Measurements from ENCODE around the gene OGFR.

The OGFR gene, protein sequence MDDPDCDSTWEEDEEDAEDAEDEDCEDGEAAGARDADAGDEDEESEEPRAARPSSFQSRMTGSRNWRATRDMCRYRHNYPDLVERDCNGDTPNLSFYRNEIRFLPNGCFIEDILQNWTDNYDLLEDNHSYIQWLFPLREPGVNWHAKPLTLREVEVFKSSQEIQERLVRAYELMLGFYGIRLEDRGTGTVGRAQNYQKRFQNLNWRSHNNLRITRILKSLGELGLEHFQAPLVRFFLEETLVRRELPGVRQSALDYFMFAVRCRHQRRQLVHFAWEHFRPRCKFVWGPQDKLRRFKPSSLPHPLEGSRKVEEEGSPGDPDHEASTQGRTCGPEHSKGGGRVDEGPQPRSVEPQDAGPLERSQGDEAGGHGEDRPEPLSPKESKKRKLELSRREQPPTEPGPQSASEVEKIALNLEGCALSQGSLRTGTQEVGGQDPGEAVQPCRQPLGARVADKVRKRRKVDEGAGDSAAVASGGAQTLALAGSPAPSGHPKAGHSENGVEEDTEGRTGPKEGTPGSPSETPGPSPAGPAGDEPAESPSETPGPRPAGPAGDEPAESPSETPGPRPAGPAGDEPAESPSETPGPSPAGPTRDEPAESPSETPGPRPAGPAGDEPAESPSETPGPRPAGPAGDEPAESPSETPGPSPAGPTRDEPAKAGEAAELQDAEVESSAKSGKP

DNA sequence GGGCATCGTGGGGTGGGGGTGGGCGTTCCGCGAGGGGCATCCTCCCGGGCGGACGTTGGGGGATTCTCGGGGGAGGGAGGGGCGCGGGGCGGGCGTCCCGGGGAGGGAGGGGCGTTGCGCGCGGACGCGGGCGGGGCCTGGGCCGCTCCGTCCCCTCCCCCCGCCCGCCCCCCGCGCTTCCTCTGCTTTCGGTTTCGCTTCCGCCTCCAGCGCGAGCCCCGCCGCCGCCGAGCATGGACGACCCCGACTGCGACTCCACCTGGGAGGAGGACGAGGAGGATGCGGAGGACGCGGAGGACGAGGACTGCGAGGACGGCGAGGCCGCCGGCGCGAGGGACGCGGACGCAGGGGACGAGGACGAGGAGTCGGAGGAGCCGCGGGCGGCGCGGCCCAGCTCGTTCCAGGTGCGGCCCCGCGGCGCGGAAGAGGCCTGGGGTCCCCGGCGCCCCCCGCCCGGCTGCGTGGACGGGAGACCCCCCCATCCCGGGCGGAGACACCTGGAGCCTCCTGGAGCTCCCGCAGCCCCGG is at the start of gene OGFR:
Gene OGFR (plus strand): TSS at position 209 of the 528 bp plus-strand sequence. CDS start 25 bp downstream, at position 234.
- H3K27ac ChIP-seq = peak within 1 kb of the TSS; percentile 84 to 98 (median 93)

DNA sequence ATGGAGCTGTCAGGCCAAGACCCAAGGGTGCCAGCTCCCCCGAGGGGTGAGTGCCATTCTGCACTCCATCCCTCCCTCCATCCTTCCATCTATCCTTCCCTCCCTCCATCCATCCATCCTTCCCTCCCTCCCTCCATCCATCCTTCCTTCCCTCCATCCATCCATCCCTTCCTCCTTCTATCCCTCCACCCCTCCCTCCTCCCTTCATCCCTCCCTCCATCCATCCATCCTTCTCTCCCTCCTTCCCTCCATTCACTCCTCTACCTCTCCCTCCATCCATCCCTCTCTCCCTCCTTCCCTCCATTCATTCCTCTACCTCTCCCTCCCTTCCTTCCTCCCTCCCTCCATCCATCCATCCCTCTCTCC is 49.7 kb upstream of the OGFR start:
- Histone ChIP-seq H3K27ac (no peak overlapping the region), H3K4me3 (no peak overlapping the region)

More for the DNA sequence above, at the start of gene OGFR:
- H3K4me3 ChIP-seq = peak within 1 kb of the TSS; percentile 74 to 99 (median 86)

DNA sequence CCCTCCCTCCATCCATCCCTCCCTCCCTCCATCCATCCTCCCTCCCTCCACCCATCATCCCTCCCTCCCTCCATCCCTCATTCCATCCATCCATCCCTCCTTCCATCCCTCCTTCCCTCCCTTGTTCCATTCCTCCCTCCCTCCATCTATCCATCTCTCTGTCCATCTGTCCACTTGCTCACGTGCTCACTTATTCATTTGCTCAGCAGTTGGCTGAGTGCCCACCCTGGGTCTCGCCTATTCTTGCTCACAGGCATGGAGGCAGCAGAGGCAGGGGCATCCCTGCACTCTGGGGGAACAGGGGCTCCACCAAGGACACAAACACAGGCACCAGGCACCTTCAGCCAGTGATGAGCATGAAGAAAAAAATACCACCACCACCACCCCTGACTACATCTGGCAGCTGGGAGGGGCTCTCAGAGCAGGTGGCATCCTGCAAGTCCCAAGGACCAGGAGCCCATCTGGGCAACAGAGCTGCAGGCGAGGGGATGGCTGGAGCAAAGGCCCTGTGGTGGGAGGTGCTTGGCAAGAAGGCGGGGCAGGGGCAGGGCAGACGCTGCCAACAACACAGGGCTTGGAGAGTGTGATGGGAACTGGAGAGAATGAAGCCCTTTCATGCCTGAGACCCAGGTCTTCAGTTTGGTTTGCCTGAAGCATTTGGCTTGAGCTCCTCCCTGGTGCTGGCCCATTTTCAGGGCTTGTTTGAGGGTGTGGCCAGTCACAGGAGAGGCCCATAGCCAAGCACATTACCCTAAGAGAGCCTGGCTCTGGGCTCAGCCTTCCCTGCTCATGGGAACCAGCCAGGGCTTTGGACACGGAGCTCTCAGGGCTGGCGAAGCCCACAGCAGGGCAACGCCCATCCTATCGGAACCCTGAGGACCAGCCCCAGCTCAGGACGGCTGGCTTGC is 48.6 kb upstream of the OGFR start:
- H3K4me3 ChIP-seq = no peak overlapping the region
- H3K27ac ChIP-seq = no peak overlapping the region

DNA sequence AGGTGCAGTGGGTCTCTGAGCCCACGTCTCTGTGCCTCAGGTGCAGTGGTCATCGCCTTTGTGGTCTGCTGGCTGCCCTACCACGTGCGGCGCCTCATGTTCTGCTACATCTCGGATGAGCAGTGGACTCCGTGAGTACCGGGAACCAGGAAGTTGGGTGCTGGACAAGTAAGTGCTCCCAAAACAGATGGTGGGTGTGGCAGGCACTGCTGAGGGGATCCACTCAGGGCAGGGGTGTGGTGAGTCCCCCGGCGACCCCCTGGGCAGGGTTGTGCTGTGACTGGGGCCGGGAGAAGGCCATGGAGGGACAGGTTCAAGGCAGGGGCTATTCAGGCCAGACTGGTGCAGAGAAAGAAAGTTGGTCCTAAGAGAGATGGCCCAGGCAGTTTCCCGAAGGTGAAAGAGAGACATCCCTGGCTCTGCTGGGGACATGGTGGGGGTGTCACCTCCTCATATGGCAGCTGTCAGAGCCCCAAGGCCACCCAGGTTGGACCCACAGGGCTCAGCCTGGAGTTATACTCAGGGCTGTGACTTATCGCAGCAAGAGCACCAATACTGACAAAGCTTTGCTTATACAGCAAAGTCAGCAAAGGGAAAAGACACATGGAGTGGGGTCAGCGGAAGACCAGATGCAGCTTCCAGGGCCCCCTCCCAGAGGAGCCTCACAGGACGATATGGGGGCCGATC is 46.3 kb upstream of the OGFR start:
- H3K4me3 ChIP-seq = no peak overlapping the region
- no peak overlapping the region for H3K27ac ChIP-seq

- Histone ChIP-seq H3K27ac (no peak overlapping the region), H3K4me3 (no peak overlapping the region)
These were observed 44.6 kb upstream of the OGFR start for GRCh38 chr20:62759981-62760431.

DNA sequence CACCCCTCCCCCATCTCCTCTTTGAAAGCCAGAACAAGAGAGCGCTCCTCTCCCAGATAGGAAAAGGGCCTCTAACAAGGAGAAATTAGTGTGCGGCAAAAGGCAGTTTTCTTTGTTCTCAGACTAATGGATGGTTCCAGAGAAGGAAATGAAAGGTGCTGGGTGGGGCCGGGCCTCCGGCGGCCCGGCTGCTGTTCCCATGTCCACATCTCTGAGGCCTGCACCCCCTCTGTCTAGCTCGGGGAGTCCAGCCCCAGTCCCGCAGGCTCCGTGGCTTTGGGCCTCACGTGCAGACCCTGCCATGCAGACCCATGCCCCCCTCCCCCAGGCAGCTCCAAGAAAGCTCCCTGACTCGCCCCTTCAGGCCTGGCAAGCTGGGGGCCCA is 44.2 kb upstream of the OGFR start:
- Histone ChIP-seq H3K4me3 (no peak overlapping the region), H3K27ac (no peak overlapping the region)

DNA sequence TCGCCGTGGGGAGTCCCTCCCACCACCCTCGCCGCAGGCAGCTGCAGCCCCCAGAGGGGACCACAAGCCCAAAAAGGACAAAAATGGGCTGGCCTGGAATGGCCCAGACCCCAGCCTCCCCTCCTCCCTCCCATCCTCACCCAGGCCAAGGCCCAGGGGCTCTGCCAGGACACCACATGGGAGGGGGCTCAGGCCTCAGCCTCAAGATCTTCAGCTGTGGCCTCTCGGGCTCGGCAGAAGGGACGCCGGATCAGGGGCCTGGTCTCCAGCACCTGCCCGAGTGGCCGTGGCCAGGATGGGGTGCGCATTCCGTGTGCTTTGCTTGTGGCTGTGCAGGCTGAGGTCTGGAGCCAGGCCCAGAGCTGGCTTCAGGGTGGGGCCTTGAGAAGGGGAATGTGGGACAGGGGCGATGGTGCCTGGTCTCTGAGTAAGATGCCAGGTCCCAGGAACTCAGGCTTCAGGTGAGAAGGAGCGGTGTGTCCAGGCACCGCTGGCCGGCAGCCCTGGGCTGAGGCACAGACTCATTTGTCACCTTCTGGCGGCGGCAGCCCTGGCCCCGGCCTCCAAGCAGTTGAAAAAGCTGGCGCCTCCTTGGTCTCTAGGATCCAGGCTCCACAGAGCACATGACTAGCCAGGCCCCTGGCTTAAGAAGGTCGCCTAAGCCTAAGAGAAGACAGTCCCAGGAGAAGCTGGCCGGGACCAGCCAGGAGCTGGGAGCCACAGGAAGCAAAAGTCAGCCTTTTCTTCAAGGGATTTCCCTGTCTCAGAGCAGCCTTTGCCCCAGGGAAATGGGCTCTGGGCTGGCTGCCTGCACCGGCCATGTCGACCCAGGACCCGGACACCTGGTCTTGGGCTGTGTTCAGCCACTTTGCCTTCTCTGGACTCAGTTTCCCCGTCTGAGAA is 43.5 kb upstream of the OGFR start:
- no peak overlapping the region for H3K4me3 ChIP-seq
- no peak overlapping the region for H3K27ac ChIP-seq

DNA sequence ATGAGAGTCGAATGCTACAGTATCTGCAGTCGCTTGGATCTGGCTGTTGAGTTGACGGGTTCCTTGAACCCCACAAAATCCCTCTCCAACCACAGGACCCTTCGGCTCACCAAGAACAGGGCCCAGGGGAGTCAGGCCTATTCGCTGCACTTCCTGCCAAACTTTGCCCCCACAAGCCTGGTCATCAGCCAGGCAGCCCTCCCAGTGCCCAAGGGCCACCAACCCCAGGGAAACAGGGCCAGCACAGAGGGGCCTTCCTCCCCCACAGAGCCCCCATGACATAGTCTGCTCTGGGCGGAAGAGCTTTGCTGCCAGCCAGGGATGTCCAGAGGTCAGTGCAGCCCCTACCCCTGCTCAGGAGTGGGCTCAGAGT is 42.9 kb upstream of the OGFR start:
- Histone ChIP-seq H3K4me3 (no peak overlapping the region), H3K27ac (no peak overlapping the region)

- no peak overlapping the region for H3K4me3 ChIP-seq
- H3K27ac ChIP-seq = no peak overlapping the region
These were observed 42.3 kb upstream of the OGFR start for GRCh38 chr20:62762376-62762775.

DNA sequence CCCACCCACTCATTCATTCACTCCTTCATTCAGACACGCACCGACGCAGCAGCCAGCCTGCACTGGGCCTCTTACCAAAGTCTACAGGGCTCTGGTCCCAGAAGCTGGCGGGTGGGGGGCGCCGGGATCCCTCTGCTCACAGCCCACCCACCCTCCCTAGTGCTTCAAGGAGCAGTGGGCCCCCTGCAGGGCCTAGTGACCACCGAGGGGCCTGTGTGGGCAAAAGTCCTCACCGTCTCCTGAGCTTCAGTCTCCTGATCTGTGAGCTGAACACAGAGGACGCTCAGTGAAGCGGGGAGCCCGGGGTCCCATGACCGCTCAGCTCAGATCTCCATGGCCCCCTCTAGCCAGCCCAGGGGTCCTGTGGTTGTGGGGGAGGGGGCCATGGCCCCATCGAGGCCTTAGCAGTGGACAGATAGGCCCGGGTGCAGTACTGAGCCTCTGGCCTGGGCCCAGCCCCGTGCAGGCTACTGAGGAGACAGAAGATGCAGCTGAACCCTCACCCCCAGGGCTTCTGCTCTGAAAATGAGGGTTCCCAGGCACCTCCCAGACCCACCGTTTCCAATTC is 41.8 kb upstream of the OGFR start:
- Histone ChIP-seq H3K27ac (no peak overlapping the region), H3K4me3 (no peak overlapping the region)

- Histone ChIP-seq H3K4me3 (no peak overlapping the region), H3K27ac (no peak overlapping the region)
These were observed 41.2 kb upstream of the OGFR start for GRCh38 chr20:62763404-62763803.

GRCh38 chr20:62764156-62764935 is 40.3 kb upstream of the OGFR start:
- no peak overlapping the region for H3K4me3 ChIP-seq
- no peak overlapping the region for H3K27ac ChIP-seq

DNA sequence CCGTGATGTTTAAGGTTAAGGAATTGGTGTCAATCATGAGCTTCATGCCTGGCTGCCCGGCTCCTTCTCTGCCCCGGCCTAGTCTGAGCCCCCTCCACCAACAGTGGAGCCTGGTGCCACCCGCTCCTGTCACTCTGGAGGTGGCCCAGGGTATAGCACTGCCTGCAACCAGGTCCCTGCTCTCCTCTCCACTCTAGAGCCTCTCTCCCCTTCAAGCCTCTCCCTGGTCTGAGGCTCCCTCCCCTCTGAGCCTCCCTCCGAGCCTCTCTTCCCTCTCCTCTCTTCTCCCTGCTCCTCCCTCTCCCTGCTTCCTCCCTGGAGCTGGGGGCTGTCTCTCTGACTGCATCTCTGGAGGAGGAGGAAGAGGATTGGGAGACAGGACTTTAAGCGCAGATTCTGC is 39.6 kb upstream of the OGFR start:
- H3K4me3 ChIP-seq = no peak overlapping the region
- H3K27ac ChIP-seq = no peak overlapping the region

DNA sequence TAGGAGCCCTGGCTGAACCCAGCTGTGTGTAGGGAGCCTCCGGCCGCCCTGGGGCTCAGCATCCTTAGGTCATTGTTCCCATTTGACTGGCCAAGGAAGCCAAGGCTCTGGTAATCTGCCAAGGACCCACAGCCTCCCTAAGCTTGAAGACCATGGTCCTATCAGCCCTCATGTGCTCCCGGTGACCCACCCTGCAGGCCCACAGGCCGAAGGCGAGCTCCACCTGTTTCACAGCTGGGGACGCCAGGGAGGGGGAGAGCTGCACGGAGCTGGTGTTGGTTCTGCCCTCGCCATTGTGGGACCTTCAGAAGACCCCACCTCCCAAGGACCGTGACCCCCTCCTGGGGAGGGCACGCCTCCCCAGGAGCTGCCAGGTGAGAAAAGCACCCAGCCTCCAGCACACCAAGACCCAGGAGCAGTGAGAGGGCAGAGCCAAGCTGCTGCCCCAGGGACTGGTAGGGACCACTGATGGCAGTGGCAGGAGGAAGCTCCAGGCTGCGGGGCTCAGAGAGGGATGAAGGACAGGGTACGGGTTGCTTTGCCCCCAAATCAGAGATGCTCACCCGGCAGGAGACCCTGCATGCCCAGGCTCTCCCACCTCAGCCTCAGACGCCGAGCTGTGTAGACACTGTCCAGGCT is 39.1 kb upstream of the OGFR start:
- no peak overlapping the region for H3K4me3 ChIP-seq
- H3K27ac ChIP-seq = no peak overlapping the region

GRCh38 chr20:62766071-62766450 is 38.6 kb upstream of the OGFR start:
- H3K4me3 ChIP-seq = no peak overlapping the region
- no peak overlapping the region for H3K27ac ChIP-seq

DNA sequence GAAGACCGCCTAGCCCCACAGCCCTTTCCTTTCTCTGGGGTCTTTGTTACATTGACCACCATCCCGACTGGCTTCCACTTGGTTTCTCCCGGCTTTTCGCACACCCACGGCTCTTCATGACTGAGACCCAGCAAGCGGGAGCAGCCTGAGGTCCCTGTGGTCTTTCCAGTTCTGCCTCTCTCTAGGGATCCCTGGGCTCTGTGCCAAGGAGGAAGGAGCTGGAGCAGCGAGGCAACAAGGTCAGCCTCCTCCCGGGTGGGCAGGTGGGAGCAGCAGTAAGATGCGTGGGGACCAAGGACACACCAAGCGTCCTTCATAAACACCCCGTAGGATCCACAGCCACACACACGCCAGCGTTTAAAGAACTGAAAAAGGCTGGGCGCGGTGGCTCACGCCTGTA is 37.9 kb upstream of the OGFR start:
- Histone ChIP-seq H3K27ac (no peak overlapping the region), H3K4me3 (no peak overlapping the region)

DNA sequence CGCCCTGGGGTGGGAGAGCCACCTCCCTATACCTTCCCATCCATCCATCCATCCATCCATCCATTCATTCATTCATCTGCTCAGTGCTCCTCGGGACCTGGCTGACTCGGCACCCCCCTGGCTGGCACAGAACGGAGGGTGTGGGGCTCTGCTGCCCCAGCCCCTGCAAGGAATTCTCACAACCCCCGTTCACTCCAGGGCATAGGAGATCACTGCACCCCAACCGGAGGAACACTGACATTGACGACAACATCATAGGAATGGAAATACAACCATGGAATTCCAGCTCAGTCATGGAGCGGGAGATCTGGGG is 36.4 kb upstream of the OGFR start:
- Histone ChIP-seq H3K4me3 (no peak overlapping the region), H3K27ac (no peak overlapping the region)
